ENCODE results near the gene BMPR1B.

DNA sequence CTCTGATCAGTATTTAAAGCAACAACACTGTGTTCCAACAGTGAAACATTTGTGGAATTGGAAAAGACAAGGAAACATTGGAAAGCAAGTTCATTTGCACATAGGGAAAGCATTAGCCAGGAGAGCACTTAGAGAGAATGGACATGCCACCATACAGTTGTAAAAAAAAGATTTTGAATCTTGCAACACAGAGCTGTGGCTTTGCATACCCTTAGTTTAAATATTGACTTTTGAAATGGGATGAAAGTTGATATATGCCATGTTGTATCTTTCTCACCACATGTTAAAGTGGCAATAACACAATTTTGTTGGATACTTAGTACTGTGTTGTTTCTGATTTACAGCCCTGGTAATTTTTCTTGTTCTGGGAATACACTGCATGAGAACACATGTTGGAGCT is 208.1 kb downstream of the BMPR1B start:
- TF ChIP-seq, protein P1, sequence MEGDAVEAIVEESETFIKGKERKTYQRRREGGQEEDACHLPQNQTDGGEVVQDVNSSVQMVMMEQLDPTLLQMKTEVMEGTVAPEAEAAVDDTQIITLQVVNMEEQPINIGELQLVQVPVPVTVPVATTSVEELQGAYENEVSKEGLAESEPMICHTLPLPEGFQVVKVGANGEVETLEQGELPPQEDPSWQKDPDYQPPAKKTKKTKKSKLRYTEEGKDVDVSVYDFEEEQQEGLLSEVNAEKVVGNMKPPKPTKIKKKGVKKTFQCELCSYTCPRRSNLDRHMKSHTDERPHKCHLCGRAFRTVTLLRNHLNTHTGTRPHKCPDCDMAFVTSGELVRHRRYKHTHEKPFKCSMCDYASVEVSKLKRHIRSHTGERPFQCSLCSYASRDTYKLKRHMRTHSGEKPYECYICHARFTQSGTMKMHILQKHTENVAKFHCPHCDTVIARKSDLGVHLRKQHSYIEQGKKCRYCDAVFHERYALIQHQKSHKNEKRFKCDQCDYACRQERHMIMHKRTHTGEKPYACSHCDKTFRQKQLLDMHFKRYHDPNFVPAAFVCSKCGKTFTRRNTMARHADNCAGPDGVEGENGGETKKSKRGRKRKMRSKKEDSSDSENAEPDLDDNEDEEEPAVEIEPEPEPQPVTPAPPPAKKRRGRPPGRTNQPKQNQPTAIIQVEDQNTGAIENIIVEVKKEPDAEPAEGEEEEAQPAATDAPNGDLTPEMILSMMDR (IDR thresholded peaks at IDR 0.05): no peak
- no peak for TF ChIP-seq POLR2AphosphoS5 (IDR thresholded peaks at IDR 0.05)
